HG02885 (cell line): ENCODE data around the gene OR52E8.

ENCODE experiments used
- ATAC-seq: cut with Tn5 transposase; IDR thresholded peaks from one replicate; pipeline ENCODE4 v1.9.1; 2021; ENCODE audit warnings: mild to moderate bottlenecking; ENCODE audit not compliant: unreplicated experiment, poor library complexity

OR52E8 gene

GRCh38 chr11:5857590-5857989, at the start of gene OR52E8:
Gene OR52E8, minus strand, starts transcription at chr11:5857690. Its CDS starts 0 bp downstream, at chr11:5857690.
- ATAC-seq: no peak

DNA sequence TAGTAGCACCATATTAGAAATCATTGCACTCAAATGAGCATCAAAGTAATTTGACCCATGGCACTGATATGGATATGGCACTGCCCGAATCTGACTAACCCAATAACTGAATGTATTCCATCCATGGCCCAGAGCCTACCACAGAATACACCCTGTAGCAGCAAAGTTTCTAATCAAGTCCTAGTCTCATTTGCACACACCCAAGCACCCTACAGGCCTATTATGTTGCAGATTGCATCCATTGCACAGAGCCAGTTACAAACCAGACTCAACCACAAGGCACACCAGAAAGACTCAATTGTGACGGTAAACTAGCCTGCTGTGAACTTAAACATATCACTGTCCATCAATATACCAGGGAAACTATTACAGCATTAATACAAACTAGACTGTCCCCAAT, 42.0 kb upstream of the OR52E8 start:
- no peak for ATAC-seq

- no peak for ATAC-seq
Measured at GRCh38 chr11:5892908-5893307, 35.4 kb upstream of the OR52E8 start, which contains the start of gene OR52E5. Gene OR52E5, plus strand, starts transcription at chr11:5893208. Its CDS starts 7,569 bp downstream, at chr11:5900777.

- ATAC-seq: no peak
Measured at GRCh38 chr11:5891216-5891800, 33.8 kb upstream of the OR52E8 start.

DNA sequence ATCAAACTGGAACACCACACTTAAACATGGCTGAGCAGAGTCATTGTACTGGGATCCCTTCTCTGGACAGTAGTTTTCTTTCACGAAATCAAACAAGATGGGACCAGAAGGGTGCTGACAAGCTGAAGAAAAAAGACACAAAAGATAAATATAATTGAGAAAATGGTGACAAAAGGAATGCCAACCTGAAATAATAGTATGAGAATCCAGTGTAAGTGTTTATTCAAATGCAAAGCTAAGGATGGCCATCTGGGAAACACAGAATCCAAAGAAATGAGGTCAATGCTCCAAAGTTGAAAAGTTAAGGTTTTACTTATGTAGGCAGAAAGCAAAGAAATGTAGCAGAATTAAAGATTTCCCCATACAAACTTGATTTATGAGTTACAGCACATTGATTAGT, 30.2 kb upstream of the OR52E8 start:
- no peak for ATAC-seq

DNA sequence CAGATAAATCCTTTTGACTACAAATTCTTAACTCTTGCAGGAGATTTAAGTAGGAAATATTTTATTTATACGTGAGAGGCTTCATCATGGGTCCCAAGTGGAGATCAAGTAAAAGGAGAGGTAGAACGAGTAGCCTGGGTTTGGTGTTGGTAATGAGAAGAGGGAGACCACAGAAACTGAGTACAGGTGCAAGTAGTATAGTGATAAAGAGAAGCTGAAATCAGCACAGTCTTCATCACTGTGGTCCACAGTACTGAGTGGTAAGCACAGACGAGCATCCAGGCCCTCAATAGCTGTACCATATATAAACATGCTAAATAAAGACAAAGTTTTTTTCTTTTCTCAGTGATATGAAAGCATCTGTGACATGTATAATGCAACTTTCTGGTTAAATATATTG, 29.7 kb upstream of the OR52E8 start:
- ATAC-seq: no peak

GRCh38 chr11:5881756-5882155, 24.3 kb upstream of the OR52E8 start:
- ATAC-seq: no peak

DNA sequence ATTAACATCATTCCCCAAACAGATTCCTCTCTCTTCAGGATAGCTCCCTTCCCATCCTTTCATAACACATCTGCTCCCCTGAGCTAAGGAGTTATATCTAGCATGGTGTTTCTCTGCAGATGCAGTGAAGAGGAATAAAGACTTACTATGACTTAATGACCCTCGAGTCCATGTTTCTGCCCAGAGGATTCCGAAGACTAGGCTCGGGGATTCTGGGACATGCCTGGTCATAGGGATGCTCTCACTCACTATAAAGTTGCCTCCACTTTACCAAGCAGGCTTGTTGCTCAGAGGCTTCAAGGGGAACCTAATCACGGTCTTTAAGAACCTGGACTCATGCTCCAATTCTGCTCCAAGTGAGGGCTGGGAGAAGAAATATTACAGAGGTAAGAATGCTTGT, 22.8 kb upstream of the OR52E8 start, which contains the start of gene OR52E4:
TSS of gene OR52E4 (plus strand) at position 301 of the 400 bp plus-strand sequence. CDS start 3,664 bp downstream, outside the sequence.
- ATAC-seq: no peak

DNA sequence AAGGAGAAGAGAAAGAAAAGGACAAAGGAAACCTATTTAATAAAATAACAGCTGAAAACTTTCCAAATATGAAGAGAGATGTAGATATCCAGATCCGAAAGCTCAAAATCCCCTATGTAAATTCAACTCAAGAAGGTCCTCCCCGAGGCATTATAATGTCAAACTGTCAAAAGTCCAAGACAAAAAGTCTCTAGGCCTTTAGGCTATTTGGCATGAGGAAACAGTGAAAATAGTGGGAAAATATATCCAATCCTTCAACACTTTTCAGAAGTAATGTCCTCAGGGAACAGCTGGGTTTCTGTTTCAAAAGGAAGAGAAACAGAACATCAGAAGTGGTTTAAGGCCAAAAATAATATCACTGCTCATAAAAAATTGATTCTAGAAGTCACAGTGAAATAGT, 21.1 kb upstream of the OR52E8 start:
- no peak for ATAC-seq

- ATAC-seq: no peak
Measured at GRCh38 chr11:5865826-5866225, 8.3 kb upstream of the OR52E8 start.

GRCh38 chr11:5851002-5851401, 6.5 kb downstream of the OR52E8 start:
- ATAC-seq: no peak

DNA sequence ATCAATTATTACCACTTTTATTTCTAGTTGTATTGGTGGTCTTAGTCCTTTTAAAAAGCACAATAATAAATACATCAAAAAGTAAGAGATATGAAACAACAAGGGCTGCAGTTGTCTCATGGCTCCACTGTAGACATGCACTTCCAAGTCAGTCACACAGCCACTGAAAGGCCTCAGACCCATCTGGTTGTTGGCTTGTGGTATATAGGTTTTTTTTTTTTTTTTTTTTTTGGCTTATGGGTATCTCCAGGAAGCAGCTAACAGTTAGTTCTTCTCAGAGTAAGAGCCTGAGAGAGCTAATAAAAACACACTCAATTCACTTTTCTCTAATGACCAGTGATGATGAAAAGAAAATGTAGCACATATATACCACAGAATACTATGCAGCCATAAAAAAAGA, 9.8 kb downstream of the OR52E8 start:
- ATAC-seq: no peak

GRCh38 chr11:5846701-5847100, 10.8 kb downstream of the OR52E8 start:
- no peak for ATAC-seq

DNA sequence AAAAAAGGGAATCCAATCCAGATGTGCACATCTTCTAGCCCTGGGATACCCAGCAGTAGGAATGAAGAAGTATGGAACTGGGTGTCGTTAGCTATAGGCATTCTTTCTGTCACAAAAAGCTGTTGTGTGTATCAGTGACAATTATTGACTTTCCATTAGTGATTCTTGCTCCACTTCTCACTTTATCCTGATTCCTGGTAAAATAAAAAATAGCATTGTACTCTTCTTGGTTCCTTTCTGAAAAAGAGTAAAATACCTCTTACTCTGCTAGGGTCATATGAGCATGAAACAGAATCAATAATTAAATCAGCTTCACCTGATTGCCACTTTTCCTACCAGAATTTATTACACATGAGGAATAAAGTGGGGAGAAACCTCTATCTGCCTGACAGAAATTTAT, 15.7 kb downstream of the OR52E8 start, which contains the start of gene OR52E6:
TSS of gene OR52E6 (minus strand) at position 101 of the 400 bp plus-strand sequence. CDS start at position 101, 0 bp downstream.
- no peak for ATAC-seq

DNA sequence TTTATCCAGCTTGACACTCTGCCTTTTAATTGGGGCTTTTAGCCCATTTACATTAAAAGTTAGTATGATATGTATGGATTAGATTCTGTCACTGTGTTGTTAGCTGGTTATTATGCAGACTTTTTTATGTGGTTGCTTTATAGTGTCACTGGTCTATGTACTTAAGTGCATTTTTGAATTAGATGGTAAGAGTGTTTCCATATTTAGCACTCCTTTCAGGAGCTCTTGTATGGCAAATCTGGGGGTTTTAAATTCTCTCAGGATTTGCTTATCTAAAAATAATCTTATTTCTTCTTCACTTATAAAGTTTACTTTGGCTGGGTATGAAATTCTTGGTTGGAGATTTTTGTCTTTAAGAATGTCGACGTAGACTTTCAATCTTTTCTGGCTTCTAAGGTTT, 19.8 kb downstream of the OR52E8 start:
- no peak for ATAC-seq

DNA sequence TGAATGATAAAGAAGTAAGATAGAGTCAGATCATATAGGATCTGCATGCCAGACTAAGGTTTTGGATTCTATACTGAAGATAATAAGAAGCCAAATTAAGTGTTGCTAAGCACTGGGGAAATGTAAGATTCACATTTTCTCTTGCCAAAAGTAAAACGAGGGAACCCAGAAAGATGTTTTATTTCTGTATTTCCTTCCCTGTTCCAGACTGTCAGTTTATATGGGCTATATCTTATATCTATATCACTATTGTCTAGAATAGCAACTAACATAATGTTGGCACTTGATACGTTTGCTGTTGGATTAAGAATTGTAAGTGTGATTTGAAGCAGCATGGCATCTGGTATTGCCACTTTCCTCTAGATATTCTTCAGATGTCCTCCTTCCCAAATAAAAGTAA, 24.0 kb downstream of the OR52E8 start:
- ATAC-seq: no peak

DNA sequence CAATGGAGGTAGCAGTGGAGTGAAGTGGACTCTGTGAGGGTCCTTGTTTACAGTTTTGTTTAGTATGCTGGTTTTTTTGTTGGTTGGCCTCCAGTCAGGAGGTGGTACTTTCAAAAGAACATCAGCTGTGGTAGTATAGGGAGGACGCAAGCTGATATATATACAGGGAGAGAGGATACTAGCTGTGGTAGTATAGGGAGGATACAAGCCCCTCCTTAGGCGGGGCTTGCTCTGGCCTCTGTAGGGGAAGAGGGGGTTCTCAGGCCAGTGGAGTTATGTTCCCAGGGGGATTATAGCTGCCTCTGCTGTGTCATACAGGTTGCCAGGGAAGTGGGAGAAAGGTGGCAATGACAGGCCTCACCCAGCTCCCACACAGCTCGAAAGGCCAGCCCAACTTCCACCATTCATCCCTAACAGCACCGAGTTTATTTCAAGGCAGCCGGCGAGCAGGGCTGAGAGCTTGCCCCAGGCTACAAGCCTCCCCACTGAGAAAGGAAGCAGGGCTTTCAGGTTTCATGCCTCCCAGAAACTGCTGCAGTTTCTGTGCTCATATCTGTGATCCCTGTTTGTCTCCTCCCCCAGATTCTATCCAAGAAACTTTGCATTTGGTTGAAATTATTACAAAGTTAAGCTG, 26.2 kb downstream of the OR52E8 start:
- ATAC-seq: no peak

DNA sequence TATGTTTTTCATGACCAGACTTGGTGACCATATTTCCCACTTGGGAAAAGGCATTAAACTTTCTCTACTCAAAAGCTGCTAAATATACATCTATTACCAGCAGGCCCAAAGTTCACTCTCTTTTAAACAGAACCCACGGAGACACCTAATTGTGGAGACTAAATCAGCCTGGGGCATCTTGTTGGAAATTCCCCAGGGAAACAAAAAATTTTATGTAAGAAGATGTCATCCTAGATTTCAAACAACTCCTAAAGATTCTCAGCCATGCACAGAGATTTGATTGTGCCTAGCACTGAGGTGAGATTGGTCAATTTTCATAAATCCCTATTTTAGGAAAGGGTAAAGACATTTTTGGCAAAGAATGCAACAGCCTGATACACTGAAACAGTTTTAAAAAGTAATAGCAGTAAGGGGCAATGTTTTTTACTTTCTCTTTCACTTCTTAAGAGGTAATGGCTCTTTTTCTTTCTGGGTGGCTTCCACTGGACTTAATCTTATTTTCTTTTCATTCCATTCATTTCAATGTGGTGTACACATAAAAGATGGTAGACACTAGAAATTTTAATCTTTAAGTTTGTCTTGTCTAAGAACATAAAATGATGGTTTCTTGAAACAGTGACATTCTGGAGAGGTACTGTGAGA, 39.1 kb downstream of the OR52E8 start:
- peak; percentile 67 for ATAC-seq

DNA sequence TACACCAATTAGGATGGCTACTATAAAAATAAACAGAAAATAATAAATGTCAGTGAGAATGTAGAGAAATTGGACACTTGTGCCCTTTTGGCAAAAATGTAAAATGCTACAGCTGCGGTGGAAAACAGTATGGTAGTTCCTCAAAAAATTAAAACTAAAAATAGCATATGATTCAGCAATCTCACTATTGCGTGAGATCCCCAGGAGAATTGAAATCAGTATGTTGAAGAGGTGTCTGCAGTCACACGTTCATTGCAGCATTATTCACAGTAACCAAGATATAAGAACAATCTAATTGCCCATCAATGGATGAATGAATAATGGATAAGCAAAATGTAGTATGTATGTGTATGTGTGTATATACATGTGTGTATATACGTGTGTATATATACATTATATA, 42.0 kb downstream of the OR52E8 start:
- no peak for ATAC-seq

DNA sequence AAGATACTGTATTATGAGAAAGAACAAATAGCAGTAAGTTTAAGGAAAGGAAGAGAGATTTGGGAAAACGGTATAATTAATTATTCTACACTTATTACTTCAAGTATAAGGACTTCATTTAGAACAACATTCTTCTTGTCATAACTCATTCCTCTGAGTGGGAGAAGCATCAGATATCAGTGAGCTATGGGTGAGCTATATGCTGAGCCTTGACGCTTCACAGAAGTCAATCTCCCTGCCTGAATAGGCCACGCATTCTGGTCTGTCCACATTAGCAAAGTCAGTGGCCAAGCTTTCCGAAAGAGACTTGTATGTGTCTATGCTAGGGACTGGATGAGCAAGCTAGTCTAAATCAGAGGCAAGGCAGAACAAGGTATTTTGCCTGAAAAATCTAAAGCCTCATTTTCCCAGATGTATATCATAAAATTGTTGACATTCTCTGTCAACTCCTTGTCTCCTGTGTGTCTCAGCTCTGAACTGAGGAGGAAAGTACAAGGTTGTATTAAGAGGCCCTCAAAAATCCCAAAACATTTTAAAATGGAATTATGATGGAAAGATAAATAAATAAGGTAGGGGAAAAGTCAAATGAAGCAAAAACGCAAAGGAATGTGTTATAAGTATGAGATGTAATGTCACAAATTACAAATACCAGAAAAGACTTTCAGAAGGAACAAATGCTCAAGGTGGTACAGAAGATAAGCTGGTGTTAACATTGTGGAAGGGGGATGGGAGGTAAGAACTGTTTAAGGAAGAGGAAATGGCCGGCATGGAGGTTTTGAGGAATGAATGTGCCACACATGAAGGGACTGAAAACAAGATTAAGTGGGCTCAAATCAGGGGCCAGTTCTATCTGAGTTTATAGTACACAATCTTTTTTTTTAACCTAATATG, 47.3 kb downstream of the OR52E8 start:
- ATAC-seq: no peak

GRCh38 chr11:5809122-5809519, 48.4 kb downstream of the OR52E8 start:
- ATAC-seq: peak; percentile 34
